GM12878 (cell line): ENCODE measurements around the gene ZNF775. TPM values are rescaled to one million over a fixed set of nuclear protein-coding genes. Genes with fewer than 3 reads are reported as not detected.

Experiments
- CEBPB ChIP-seq, 2 experiments: fragments of 150-350 bp in 1 of 2; IDR thresholded peaks; 2 replicates each; pipeline ENCODE4 v1.6.1; 2012 to 2014; ENCODE audit warnings: low read depth in 2 of 2, low read length in 2 of 2, borderline replicate concordance in 1 of 2, inconsistent platforms in 1 of 2
- CHD4 ChIP-seq: fragments of 200-600 bp; sonication (generic); IDR thresholded peaks from 2 replicates; pipeline ENCODE4 v1.6.1; 2016; ENCODE audit warnings: mild to moderate bottlenecking
- CTCF ChIP-seq, 3 experiments: IDR thresholded peaks in 2 of 3; conservative IDR thresholded peaks in 1 of 3; 2 replicates each; pipeline ENCODE4 v1.5.1; 2011; ENCODE audit warnings: low read depth in 3 of 3, low read length in 3 of 3, mild to moderate bottlenecking in 3 of 3, control low read depth in 2 of 3, moderate library complexity in 2 of 3, inconsistent platforms in 1 of 3, mixed read lengths in 1 of 3; ENCODE audit not compliant: control insufficient read depth in 2 of 3, insufficient read depth in 1 of 3; ENCODE audit errors: extremely low read depth in 1 of 3
- E4F1 ChIP-seq: fragments of 450-650 bp; IDR thresholded peaks from 2 replicates; pipeline ENCODE4 v1.6.1; 2018; ENCODE audit warnings: borderline replicate concordance, mild to moderate bottlenecking; ENCODE audit not compliant: partially characterized antibody
- FOS ChIP-seq: IDR thresholded peaks from 3 replicates; pipeline ENCODE4 v1.6.1; 2011; ENCODE audit warnings: borderline replicate concordance; ENCODE audit not compliant: insufficient read length; ENCODE audit errors: extremely low read depth
- IKZF2 ChIP-seq, 2 experiments: fragments of 450-650 bp; IDR thresholded peaks; 2 replicates each; pipeline ENCODE4 v1.6.1; 2017; ENCODE audit warnings: mild to moderate bottlenecking in 2 of 2, moderate library complexity in 2 of 2
- MAX ChIP-seq: IDR thresholded peaks from 2 replicates; pipeline ENCODE4 v1.6.1; 2012; ENCODE audit warnings: low read depth, low read length, improper control_type of control experiment
- MTA3 ChIP-seq: IDR thresholded peaks from 2 replicates; pipeline ENCODE4 v1.6.1; 2012; ENCODE audit warnings: low read length, inconsistent platforms, borderline replicate concordance
- PBX3 ChIP-seq: IDR thresholded peaks from 2 replicates; pipeline ENCODE4 v1.6.1; 2011; ENCODE audit warnings: mild to moderate bottlenecking, low read depth, low read length, moderate library complexity; ENCODE audit not compliant: insufficient replicate concordance
- SMARCA5 ChIP-seq: fragments of 450-650 bp; IDR thresholded peaks from 2 replicates; pipeline ENCODE4 v1.6.1; 2017; ENCODE audit warnings: mild to moderate bottlenecking
- TCF7 ChIP-seq: IDR thresholded peaks from 2 replicates; pipeline ENCODE4 v1.6.1; 2014; ENCODE audit warnings: antibody characterized with exemption, borderline replicate concordance
- USF1 ChIP-seq: IDR thresholded peaks from 2 replicates; pipeline ENCODE4 v1.6.1; 2011; ENCODE audit warnings: borderline replicate concordance, low read depth, mild to moderate bottlenecking, moderate library complexity, mixed read lengths, low read length; ENCODE audit not compliant: insufficient read depth; ENCODE audit errors: extremely low read length
- ZBTB33 ChIP-seq: fragments of 450-650 bp; IDR thresholded peaks from 2 replicates; pipeline ENCODE4 v1.6.1; 2017; ENCODE audit warnings: mild to moderate bottlenecking
- ZNF207 ChIP-seq: fragments of 450-650 bp; IDR thresholded peaks from 2 replicates; pipeline ENCODE4 v1.6.1; 2014; ENCODE audit warnings: antibody characterized with exemption, mild to moderate bottlenecking, borderline replicate concordance
- ZNF592 ChIP-seq: fragments of 450-650 bp; IDR thresholded peaks from 2 replicates; pipeline ENCODE4 v1.6.1; 2017; ENCODE audit warnings: mild to moderate bottlenecking, moderate library complexity
- polyA plus RNA-seq, 11 experiments: library from polyadenylated mRNA; depleted of rRNA in 4 of 11; unstranded in 6 of 11; stranded (reverse) in 5 of 11; fragments of >200 nt; fragmentation: Nextera tagmentation in 4 of 11; fragmentation: Illumina TruSeq in 1 of 11; extraction: Ambion mirVana in 4 of 11; extraction: Trizol in 1 of 11; gene quantifications; 1 replicate in 1 of 11; 2 replicates in 10 of 11; pipeline versions ENCODE4 v1.2.1 to v1.2.3, GENCODE V29; 2011 to 2016; ENCODE audit warnings: inconsistent platforms in 2 of 11, missing spikeins in 2 of 11, low read depth in 1 of 11
- total RNA-seq, 4 experiments: library from RNA; depleted of rRNA in 3 of 4; stranded (reverse); fragments of >200 nt in 3 of 4; fragmentation: Illumina TruSeq in 1 of 4; extraction: Trizol in 1 of 4; gene quantifications; 2 replicates each; pipeline versions ENCODE4 v1.2.1 to v1.2.3, GENCODE V29; 2013 to 2021

The ZNF775 gene
- total and polyA plus RNA-seq, 10 of the 15 experiments (the other 5 are each of a cell fraction or from before 2014, with no cell fraction given) = 0.05 to 14.3 (median 2.1) TPM

GRCh38 chr7:150378853-150379440 is at the start of gene ZNF775 (continued):
- TF ChIP-seq PBX3 (peak; percentile 92), MTA3 (no peak; the same call in 1 of the 2 replicates), CTCF (IDR thresholded peaks at IDR 0.05 in 2 of 3, conservative IDR thresholded peaks at IDR 0.05 in 1 of 3; ENCODE audit: control insufficient read depth in 2 of 3, extremely low read depth in 1 of 3, insufficient read depth in 1 of 3, low read depth in 3 of 3, low read length in 3 of 3) (no peak), FOS (peak; percentile 89), ZNF592 (no peak), USF1 (peak; percentile 87), IKZF2 (IDR thresholded peaks at IDR 0.05) (0 out of 4 replicates have a peak, but pooled peaks of 1 of the 2 experiments have one; percentile 35), MAX (0 out of 2 replicates have a peak, but pooled peaks have one; percentile 28), CHD4 (no peak), E4F1 (no peak), SMARCA5 (peak; percentile 41), TCF7 (0 out of 2 replicates have a peak, but pooled peaks have one; percentile 28), CEBPB (IDR thresholded peaks at IDR 0.05; ENCODE audit: borderline replicate concordance in 1 of 2, low read depth in 2 of 2, low read length in 2 of 2) (no peak), ZNF207 (peak; percentile 56; the same call in 1 of the 2 replicates), ZBTB33 (no peak)
